ENCODE data around the gene TEDC2. TPM values are rescaled to one million over a fixed set of nuclear protein-coding genes. Genes with fewer than 3 reads are reported as not detected.

TEDC2 gene
- polyA plus RNA-seq, 2 of the 4 experiments (the other 2 are of a cell fraction): 9.5 to 22.6 TPM

GRCh38 chr16:2450975-2451381 is 8.9 kb upstream of the TEDC2 start (continued):
- TF ChIP-seq MAX (IDR thresholded peaks at IDR 0.05) (no peak), MAZ (IDR thresholded peaks at IDR 0.05; ENCODE audit: borderline replicate concordance, low read depth, low read length) (no peak), MYC (IDR thresholded peaks at IDR 0.05; ENCODE audit: borderline replicate concordance, low read length) (no peak), ESRRA (IDR thresholded peaks at IDR 0.05; ENCODE audit: borderline replicate concordance, low read length) (no peak)

GRCh38 chr16:2451851-2452320 is 8.0 kb upstream of the TEDC2 start:
- POLR2A ChIA-PET: interaction anchor here (0.6 kb wide), 1 partner anchor 23 kb away, joined by 3 read pairs; the partner anchor contains the start of gene TBC1D24
- 93% methylated on average over 15 of the region's 18 CpGs for WGBS (ENCODE audit: missing lambda C conversion rate)
- ATAC-seq (no peak), FAIRE-seq (no peak), DNase-seq (ENCODE audit: low read depth in 1 of 2, low spot score in 1 of 2) (no peak)
- H3K4me3 ChIP-seq: no peak overlapping the region
- no peak overlapping the region for H3K27ac ChIP-seq
- no peak for TF ChIP-seq POLR2A (IDR thresholded peaks at IDR 0.05; ENCODE audit: low read length)
- no peak for TF ChIP-seq SMC3 (IDR thresholded peaks at IDR 0.05)
- TF ChIP-seq CEBPB (IDR thresholded peaks at IDR 0.05): no peak
- CTCF ChIA-PET: no interaction called here
- no peak overlapping the region for H3K4me2 ChIP-seq
- H3K4me1 ChIP-seq: peaks cover 4% of the 10 kb centered on the region; the same call in 1 of the 3 replicates
- H3K9me3 ChIP-seq: no peaks in the 10 kb centered on the region

- Histone ChIP-seq H3K4me2 (no peak overlapping the region), H3K4me1 (peaks cover 4% of the 10 kb centered on the region; the same call in 1 of the 3 replicates), H3K27ac (no peak overlapping the region), H3K9me3 (no peaks in the 10 kb centered on the region), H3K4me3 (no peak overlapping the region)
- no peak for TF ChIP-seq GATA3 (IDR thresholded peaks at IDR 0.05; ENCODE audit: borderline replicate concordance)
- TF ChIP-seq POLR2AphosphoS2 (conservative IDR thresholded peaks at IDR 0.05; ENCODE audit: low read length): no peak
- no peak for TF ChIP-seq EHMT2 (IDR thresholded peaks at IDR 0.05; ENCODE audit: low read depth)
- TF ChIP-seq CBX2 (IDR thresholded peaks at IDR 0.05; ENCODE audit: borderline replicate concordance, low read depth): no peak
- TF ChIP-seq MAZ (IDR thresholded peaks at IDR 0.05; ENCODE audit: borderline replicate concordance, low read depth, low read length): no peak
- TF ChIP-seq ZFP36 (IDR thresholded peaks at IDR 0.05; ENCODE audit: borderline replicate concordance, partially characterized antibody): no peak
- TF ChIP-seq TP53 (CRISPR knock-in tag; IDR thresholded peaks at IDR 0.05): no peak
- no peak for TF ChIP-seq HDAC2 (IDR thresholded peaks at IDR 0.05)
- TF ChIP-seq KDM5A (IDR thresholded peaks at IDR 0.05): no peak
- TF ChIP-seq NPAS2 (CRISPR knock-in tag; IDR thresholded peaks at IDR 0.05; ENCODE audit: borderline replicate concordance): no peak
- no peak for ATAC-seq
- ChIA-PET POLR2A (no interaction called here), CTCF (interaction anchor here (0.8 to 1.6 kb wide), 3 partner anchors 9 to 48 kb away, joined by 3 to 6 read pairs (median 4); no protein-coding TSS in a partner anchor)
- WGBS (ENCODE audit: missing lambda C conversion rate): 89% methylated on average over 8 of the region's 8 CpGs
- no peak for FAIRE-seq
- DNase-seq (ENCODE audit: low read depth in 1 of 2, low spot score in 1 of 2): no peak
These were observed 7.3 kb upstream of the TEDC2 start for GRCh38 chr16:2452650-2453049.

- Histone ChIP-seq H3K4me1 (peaks cover 4% of the 10 kb centered on the region; the same call in 1 of the 3 replicates), H3K4me2 (no peak overlapping the region), H3K9me3 (no peaks in the 10 kb centered on the region), H3K4me3 (no peak overlapping the region), H3K27ac (no peak overlapping the region)
- FAIRE-seq (no peak), DNase-seq (ENCODE audit: low read depth in 1 of 2, low spot score in 1 of 2) (no peak), ATAC-seq (no peak)
- TF ChIP-seq RARB (CRISPR knock-in tag; IDR thresholded peaks at IDR 0.05): no peak
- no peak for TF ChIP-seq NR3C1 (IDR thresholded peaks at IDR 0.05)
- no peak for TF ChIP-seq HES2 (IDR thresholded peaks at IDR 0.05)
- no peak for TF ChIP-seq HOXA7 (CRISPR knock-in tag; IDR thresholded peaks at IDR 0.05)
- WGBS (ENCODE audit: missing lambda C conversion rate): 97% methylated on average over 26 of the region's 28 CpGs
- CTCF ChIA-PET: interaction anchor here (0.9 to 8.5 kb wide), 5 partner anchors 8 to 115 kb away, joined by 3 to 40 read pairs (median 6); partner anchors contain the start of gene ABCA3
- POLR2A ChIA-PET: no interaction called here
These were observed 4.6 kb upstream of the TEDC2 start for GRCh38 chr16:2455081-2455845.
